Measurements from ENCODE around the gene AKAIN1. TPM values are rescaled to one million over a fixed set of nuclear protein-coding genes. Genes with fewer than 3 reads are reported as not detected.
A peak's percentile ranks its signal among the peaks of the same experiment; 100 is the strongest.

AKAIN1 gene
- total RNA-seq, 6 donors from 2014 or later: not detected

- DNase-seq (peak in 1 of 2 donors; percentile 13), ATAC-seq (ENCODE audit: low FRiP score in 2 of 2) (no peak)
- Histone ChIP-seq H3K4me1 (no peaks in the 10 kb centered on the region), H3K27me3 (no peaks in the 10 kb centered on the region), H3K9me3 (no peaks in the 10 kb centered on the region), H3K4me3 (no peak overlapping the region), H3K36me3 (no peaks in the 10 kb centered on the region), H3K27ac (no peak overlapping the region)
- 68 to 81% methylated on average over 6 of the region's 6 CpGs for WGBS, 2 donors
- TF ChIP-seq POLR2A (IDR thresholded peaks at IDR 0.05) (no peak), EP300 (IDR thresholded peaks at IDR 0.05) (no peak), POLR2AphosphoS5 (IDR thresholded peaks at IDR 0.05) (no peak), CTCF (IDR thresholded peaks at IDR 0.05) (no peak)
These were observed 44.6 kb downstream of the AKAIN1 start for GRCh38 chr18:5152343-5153020.

DNA sequence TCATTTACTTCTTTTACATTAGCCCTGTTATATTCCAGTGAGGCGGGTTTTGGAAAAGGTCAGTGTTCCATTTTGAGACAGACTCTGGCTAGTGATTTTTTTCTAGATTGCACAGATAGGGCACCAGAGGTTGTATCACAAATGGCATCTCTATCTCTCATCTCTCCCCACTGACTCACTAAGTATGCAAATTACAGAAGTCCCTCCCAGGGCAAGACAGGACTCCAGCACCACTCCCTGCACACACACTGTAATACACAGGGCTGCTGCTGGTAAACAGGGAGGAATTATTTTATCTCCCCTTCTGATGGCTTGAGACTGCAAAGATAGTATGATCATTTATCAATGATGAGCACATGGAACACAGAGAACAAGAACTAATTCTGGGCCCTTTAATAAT, 46.2 kb downstream of the AKAIN1 start:
- H3K27ac ChIP-seq: no peak overlapping the region
- WGBS, 2 donors: 82 to 92% methylated on average over 1 of the region's 1 CpG
- no peak for TF ChIP-seq EP300 (IDR thresholded peaks at IDR 0.05)
- TF ChIP-seq POLR2AphosphoS5 (IDR thresholded peaks at IDR 0.05): no peak
- no peak for TF ChIP-seq CTCF (IDR thresholded peaks at IDR 0.05)
- TF ChIP-seq POLR2A (IDR thresholded peaks at IDR 0.05): no peak

DNA sequence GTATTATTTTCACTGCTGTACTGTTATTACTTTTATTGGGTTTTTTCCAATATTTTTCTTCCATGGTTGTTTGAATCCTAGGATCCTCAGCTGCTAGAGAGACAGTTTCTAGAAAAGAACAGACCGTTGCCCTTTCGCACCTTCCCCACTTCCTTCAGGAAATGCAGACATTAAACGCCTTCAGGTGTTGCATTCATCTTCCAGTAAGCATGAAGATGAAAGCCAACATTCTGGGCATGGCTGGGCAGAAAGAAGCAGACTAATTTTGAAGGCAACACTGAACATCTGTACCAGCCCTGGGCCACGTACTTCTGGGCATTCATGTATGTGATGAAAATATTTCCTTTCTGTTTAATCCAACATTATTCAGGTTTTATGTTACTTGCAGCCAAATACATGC, 51.0 kb downstream of the AKAIN1 start:
- no peaks in the 10 kb centered on the region for H3K9me3 ChIP-seq
- H3K4me1 ChIP-seq: no peaks in the 10 kb centered on the region
- DNase-seq (no peak), ATAC-seq (ENCODE audit: low FRiP score in 2 of 2) (no peak)
- H3K36me3 ChIP-seq: no peaks in the 10 kb centered on the region
- no peak overlapping the region for H3K4me3 ChIP-seq
- WGBS, 2 donors: 64 to 81% methylated on average over 4 of the region's 4 CpGs
- no peaks in the 10 kb centered on the region for H3K27me3 ChIP-seq
- no peak overlapping the region for H3K27ac ChIP-seq
- TF ChIP-seq POLR2A (IDR thresholded peaks at IDR 0.05): no peak
- no peak for TF ChIP-seq POLR2AphosphoS5 (IDR thresholded peaks at IDR 0.05)
- no peak for TF ChIP-seq CTCF (IDR thresholded peaks at IDR 0.05)
- TF ChIP-seq EP300 (IDR thresholded peaks at IDR 0.05): no peak

More for the DNA sequence above, 46.2 kb downstream of the AKAIN1 start:
- H3K4me1 ChIP-seq: no peaks in the 10 kb centered on the region
- no peaks in the 10 kb centered on the region for H3K9me3 ChIP-seq
- ATAC-seq (ENCODE audit: low FRiP score in 2 of 2) (no peak), DNase-seq (no peak)
- H3K27me3 ChIP-seq: no peaks in the 10 kb centered on the region
- no peaks in the 10 kb centered on the region for H3K36me3 ChIP-seq
- no peak overlapping the region for H3K4me3 ChIP-seq

DNA sequence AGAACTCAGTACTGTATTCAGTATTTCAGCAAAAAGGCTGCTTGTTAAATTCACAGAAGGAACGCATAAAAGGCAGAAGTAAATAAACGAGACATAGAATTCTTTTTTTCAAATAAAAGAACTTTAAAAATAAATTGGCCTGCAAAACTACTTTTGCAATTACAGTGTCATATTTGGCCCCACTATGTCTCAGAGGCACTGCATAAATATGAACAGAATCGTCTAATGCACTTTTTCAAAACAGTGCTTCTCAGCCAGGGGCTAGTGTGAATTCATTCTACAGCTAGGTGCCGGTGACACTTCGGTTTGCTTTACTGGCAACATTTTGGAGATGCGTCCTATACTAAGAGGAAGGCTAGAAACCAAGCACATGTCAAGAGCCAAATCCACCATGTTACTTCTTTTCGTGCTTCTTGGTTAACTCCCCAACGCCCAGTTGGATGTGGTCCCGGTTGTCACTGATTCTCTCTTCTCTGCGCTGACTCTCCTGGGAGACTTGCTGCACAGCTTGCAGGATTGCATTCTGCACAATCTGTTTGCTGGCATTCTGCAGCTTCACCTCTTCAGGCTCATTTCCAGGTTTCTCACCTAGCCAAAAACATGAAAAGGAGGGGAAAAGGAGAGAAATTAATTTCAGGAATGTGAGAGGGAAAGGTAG, 51.8 kb downstream of the AKAIN1 start:
- Histone ChIP-seq H3K9me3 (no peaks in the 10 kb centered on the region), H3K27ac (no peak overlapping the region), H3K4me1 (no peaks in the 10 kb centered on the region), H3K36me3 (no peaks in the 10 kb centered on the region), H3K4me3 (no peak overlapping the region), H3K27me3 (no peaks in the 10 kb centered on the region)
- no peak for TF ChIP-seq CTCF (IDR thresholded peaks at IDR 0.05)
- TF ChIP-seq EP300 (IDR thresholded peaks at IDR 0.05): no peak
- TF ChIP-seq POLR2A (IDR thresholded peaks at IDR 0.05): no peak
- TF ChIP-seq POLR2AphosphoS5 (IDR thresholded peaks at IDR 0.05): no peak
- DNase-seq: no peak
- WGBS, 2 donors: 85 to 88% methylated on average over 10 of the region's 10 CpGs
- no peak for ATAC-seq (ENCODE audit: low FRiP score in 2 of 2)

Data from upper lobe of left lung (tissue), 6 donors.